Measurements from ENCODE around the gene KCNK1. TPM values are rescaled to one million over a fixed set of nuclear protein-coding genes. Genes with fewer than 3 reads are reported as not detected.

Gene KCNK1
- total and polyA plus RNA-seq, 2 of the 4 experiments (the other 2 are of a cell fraction): 0.90 to 1.6 TPM

DNA sequence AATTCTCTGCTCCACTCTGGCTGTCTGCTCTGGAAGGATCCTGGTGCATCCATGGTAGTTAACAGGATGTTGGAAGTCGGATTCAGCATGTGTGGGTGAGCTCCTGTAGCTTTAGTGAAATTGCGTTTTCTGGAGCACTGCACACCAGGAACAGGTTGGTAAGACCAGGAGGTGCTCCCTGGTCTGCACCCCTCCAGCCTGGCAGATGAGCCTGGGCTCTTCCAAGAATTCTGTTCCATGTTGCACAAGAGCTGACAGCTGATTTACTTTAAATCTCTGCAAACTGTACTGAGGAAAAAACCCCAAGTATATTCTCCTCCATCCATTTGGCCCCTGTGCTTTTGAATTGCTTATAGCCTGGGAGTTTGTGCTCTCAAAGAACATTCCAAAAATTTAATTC lies 33.7 kb downstream of the KCNK1 start:
- Histone ChIP-seq H3K9me3 (ENCODE audit: control insufficient read depth, insufficient read depth, low read length) (peaks cover 9% of the 10 kb centered on the region), H3K27me3 (ENCODE audit: control insufficient read depth, insufficient read depth, low read length) (no peaks in the 10 kb centered on the region), H3K27ac (ENCODE audit: insufficient read depth, low read length) (no peak overlapping the region), H2BK5ac (ENCODE audit: low read depth, low read length, poor library complexity, severe bottlenecking) (no peak overlapping the region), H3K4me3 (ENCODE audit: insufficient read depth, low read depth, low read length) (no peak overlapping the region), H3K56ac (ENCODE audit: extremely low read depth, insufficient read depth, low read length) (no peak overlapping the region), H3K23ac (ENCODE audit: low read depth, low read length) (no peak overlapping the region), H3K4me1 (ENCODE audit: control insufficient read depth, insufficient read depth, low read length) (peaks cover 5% of the 10 kb centered on the region; the same call in 1 of the 2 replicates), H3K9me1 (ENCODE audit: insufficient read depth, low read length) (no peaks in the 10 kb centered on the region), H2AK5ac (ENCODE audit: low read depth, low read length) (no peak overlapping the region), H3K36me3 (ENCODE audit: control insufficient read depth, insufficient read depth, low read length) (no peaks in the 10 kb centered on the region), H3K9ac (ENCODE audit: low read depth, low read length) (no peak overlapping the region), H3K4me2 (ENCODE audit: low read depth, low read length) (no peak overlapping the region), H2AFZ (replicated peaks; ENCODE audit: low read length, poor library complexity) (no peak overlapping the region), H3K14ac (replicated peaks; ENCODE audit: low read depth, low read length) (no peak overlapping the region), H2BK20ac (ENCODE audit: low read depth, low read length) (no peak overlapping the region), H2BK120ac (ENCODE audit: low read depth, low read length) (no peak overlapping the region), H3K4ac (ENCODE audit: low read depth, low read length) (no peak overlapping the region), H3K18ac (ENCODE audit: low read depth, low read length) (no peak overlapping the region), H4K8ac (ENCODE audit: low read depth in 2 of 2, low read length in 2 of 2) (no peak overlapping the region), H4K20me1 (ENCODE audit: insufficient read depth, low read length) (no peaks in the 10 kb centered on the region), H4K5ac (ENCODE audit: low read depth, low read length) (no peak overlapping the region), H2AK9ac (replicated peaks; ENCODE audit: low read depth, low read length, poor library complexity) (no peak overlapping the region), H4K91ac (ENCODE audit: insufficient read depth, low read depth, low read length) (no peak overlapping the region), H3K79me1 (ENCODE audit: low read depth in 1 of 2, low read length in 2 of 2) (no peaks in the 10 kb centered on the region), H2BK15ac (ENCODE audit: low read depth, low read length) (no peak overlapping the region)
- intact Hi-C loops (cut with micrococcal nuclease) (no loop called here), dilution Hi-C loops (cut with HindIII; ENCODE audit: low sequenced_read_pairs, unreplicated experiment) (no loop called here), in situ Hi-C loops (cut with MboI; ENCODE audit: low sequenced_read_pairs) (no loop called here)
- no peak for DNase-seq
- ATAC-seq (ENCODE audit: low read depth): no peak
- TF ChIP-seq RCOR1 (IDR thresholded peaks at IDR 0.05; ENCODE audit: insufficient replicate concordance, low read length): no peak
- TF ChIP-seq MAZ (IDR thresholded peaks at IDR 0.05; ENCODE audit: borderline replicate concordance, low read depth, low read length): no peak
- TF ChIP-seq RFX5 (IDR thresholded peaks at IDR 0.05; ENCODE audit: low read depth, low read length): no peak
- TF ChIP-seq SMC3 (IDR thresholded peaks at IDR 0.05; ENCODE audit: low read depth, low read length): no peak
- no peak for TF ChIP-seq BHLHE40 (IDR thresholded peaks at IDR 0.05; ENCODE audit: low read depth, low read length)
- TF ChIP-seq NFE2L2 (IDR thresholded peaks at IDR 0.05; ENCODE audit: low read depth, low read length): no peak
- TF ChIP-seq, protein P1, sequence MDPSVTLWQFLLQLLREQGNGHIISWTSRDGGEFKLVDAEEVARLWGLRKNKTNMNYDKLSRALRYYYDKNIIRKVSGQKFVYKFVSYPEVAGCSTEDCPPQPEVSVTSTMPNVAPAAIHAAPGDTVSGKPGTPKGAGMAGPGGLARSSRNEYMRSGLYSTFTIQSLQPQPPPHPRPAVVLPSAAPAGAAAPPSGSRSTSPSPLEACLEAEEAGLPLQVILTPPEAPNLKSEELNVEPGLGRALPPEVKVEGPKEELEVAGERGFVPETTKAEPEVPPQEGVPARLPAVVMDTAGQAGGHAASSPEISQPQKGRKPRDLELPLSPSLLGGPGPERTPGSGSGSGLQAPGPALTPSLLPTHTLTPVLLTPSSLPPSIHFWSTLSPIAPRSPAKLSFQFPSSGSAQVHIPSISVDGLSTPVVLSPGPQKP (IDR thresholded peaks at IDR 0.05; ENCODE audit: borderline replicate concordance, low read depth, low read length): no peak
- TF ChIP-seq MXI1 (IDR thresholded peaks at IDR 0.05; ENCODE audit: borderline replicate concordance, low read depth, low read length): no peak
- TF ChIP-seq CEBPB (IDR thresholded peaks at IDR 0.05; ENCODE audit: low read depth, low read length): no peak
- TF ChIP-seq, protein P2, sequence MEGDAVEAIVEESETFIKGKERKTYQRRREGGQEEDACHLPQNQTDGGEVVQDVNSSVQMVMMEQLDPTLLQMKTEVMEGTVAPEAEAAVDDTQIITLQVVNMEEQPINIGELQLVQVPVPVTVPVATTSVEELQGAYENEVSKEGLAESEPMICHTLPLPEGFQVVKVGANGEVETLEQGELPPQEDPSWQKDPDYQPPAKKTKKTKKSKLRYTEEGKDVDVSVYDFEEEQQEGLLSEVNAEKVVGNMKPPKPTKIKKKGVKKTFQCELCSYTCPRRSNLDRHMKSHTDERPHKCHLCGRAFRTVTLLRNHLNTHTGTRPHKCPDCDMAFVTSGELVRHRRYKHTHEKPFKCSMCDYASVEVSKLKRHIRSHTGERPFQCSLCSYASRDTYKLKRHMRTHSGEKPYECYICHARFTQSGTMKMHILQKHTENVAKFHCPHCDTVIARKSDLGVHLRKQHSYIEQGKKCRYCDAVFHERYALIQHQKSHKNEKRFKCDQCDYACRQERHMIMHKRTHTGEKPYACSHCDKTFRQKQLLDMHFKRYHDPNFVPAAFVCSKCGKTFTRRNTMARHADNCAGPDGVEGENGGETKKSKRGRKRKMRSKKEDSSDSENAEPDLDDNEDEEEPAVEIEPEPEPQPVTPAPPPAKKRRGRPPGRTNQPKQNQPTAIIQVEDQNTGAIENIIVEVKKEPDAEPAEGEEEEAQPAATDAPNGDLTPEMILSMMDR (conservative IDR thresholded peaks at IDR 0.05; ENCODE audit: low read depth, low read length): no peak
- no peak for TF ChIP-seq POLR2A (IDR thresholded peaks at IDR 0.05; ENCODE audit: low read depth, low read length)
- TF ChIP-seq MAFK (IDR thresholded peaks at IDR 0.05; ENCODE audit: low read depth, low read length): no peak
- no peak for TF ChIP-seq RAD21 (IDR thresholded peaks at IDR 0.05; ENCODE audit: low read length)
- no peak for TF ChIP-seq CHD1 (IDR thresholded peaks at IDR 0.05; ENCODE audit: low read depth, low read length)
- TF ChIP-seq FOS (IDR thresholded peaks at IDR 0.05; ENCODE audit: low read depth, low read length): no peak
- TF ChIP-seq, protein P3, sequence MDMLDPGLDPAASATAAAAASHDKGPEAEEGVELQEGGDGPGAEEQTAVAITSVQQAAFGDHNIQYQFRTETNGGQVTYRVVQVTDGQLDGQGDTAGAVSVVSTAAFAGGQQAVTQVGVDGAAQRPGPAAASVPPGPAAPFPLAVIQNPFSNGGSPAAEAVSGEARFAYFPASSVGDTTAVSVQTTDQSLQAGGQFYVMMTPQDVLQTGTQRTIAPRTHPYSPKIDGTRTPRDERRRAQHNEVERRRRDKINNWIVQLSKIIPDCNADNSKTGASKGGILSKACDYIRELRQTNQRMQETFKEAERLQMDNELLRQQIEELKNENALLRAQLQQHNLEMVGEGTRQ (IDR thresholded peaks at IDR 0.05; ENCODE audit: low read depth, low read length): no peak
- no TSS peak for BruUV-seq (replicated peaks)
- ChIA-PET CTCF (no interaction called here), POLR2A (ENCODE audit: unreplicated experiment) (no interaction called here)
- no CpG with 5 or more reads among the region's 2 CpGs for WGBS, 2 experiments (ENCODE audit: extremely low coverage in 2 of 2, insufficient read length in 1 of 2)

Data from IMR-90 (cell line).